IPS-18c (cell line): ENCODE data around the gene AQP11.
A peak's percentile ranks its signal among the peaks of the same experiment; 100 is the strongest.
"Not testable (repeated sequence)": the region's sequence is repeated elsewhere in the genome, so short reads cannot be mapped to it uniquely, and the experiment has no call there.

Source experiments
- H3K4me3 ChIP-seq: 2 replicates; pipeline ENCODE4 v1.7.0; 2013; ENCODE audit warnings: low read depth, mild to moderate bottlenecking, low read length, moderate library complexity; ENCODE audit not compliant: insufficient read depth
- H3K9me3 ChIP-seq: one replicate; pipeline ENCODE4 v1.6.1; 2013; ENCODE audit warnings: mild to moderate bottlenecking, low read length, moderate library complexity; ENCODE audit not compliant: control insufficient read depth, insufficient read depth

Gene AQP11

GRCh38 chr11:77580712-77581337, 8.9 kb upstream of the AQP11 start:
- Histone ChIP-seq H3K9me3 (peaks cover 19% of the 10 kb centered on the region), H3K4me3 (no peak overlapping the region)

GRCh38 chr11:77589181-77589520, 602 bp upstream of the AQP11 start:
- H3K4me3 ChIP-seq: peak overlapping the region; percentile 77
- peaks cover 2% of the 10 kb centered on the region for H3K9me3 ChIP-seq

- Histone ChIP-seq H3K9me3 (no peaks in the 10 kb centered on the region), H3K4me3 (peak overlapping the region; percentile 77)
These were observed 535 bp downstream of the AQP11 start for GRCh38 chr11:77590194-77590782.

GRCh38 chr11:77592727-77593126, 3.0 kb downstream of the AQP11 start:
- Histone ChIP-seq H3K9me3 (no peaks in the 10 kb centered on the region), H3K4me3 (no peak overlapping the region)

GRCh38 chr11:77593883-77594282, 4.1 kb downstream of the AQP11 start:
- no peaks in the 10 kb centered on the region for H3K9me3 ChIP-seq
- no peak overlapping the region for H3K4me3 ChIP-seq

- H3K9me3 ChIP-seq: no peaks in the 10 kb centered on the region
- H3K4me3 ChIP-seq: no peak overlapping the region
These were observed 6.9 kb downstream of the AQP11 start for GRCh38 chr11:77596626-77597025.

GRCh38 chr11:77598195-77598594, 8.4 kb downstream of the AQP11 start:
- Histone ChIP-seq H3K9me3 (no peaks in the 10 kb centered on the region), H3K4me3 (no peak overlapping the region)

- H3K4me3 ChIP-seq: no peak overlapping the region
These were observed 12.8 kb downstream of the AQP11 start for GRCh38 chr11:77602381-77603088.

GRCh38 chr11:77604281-77604680, 14.5 kb downstream of the AQP11 start:
- Histone ChIP-seq H3K9me3 (no peaks in the 10 kb centered on the region), H3K4me3 (no peak overlapping the region)

More at GRCh38 chr11:77602381-77603088, 12.8 kb downstream of the AQP11 start:
- H3K9me3 ChIP-seq: no peaks in the 10 kb centered on the region

- Histone ChIP-seq H3K4me3 (no peak overlapping the region), H3K9me3 (no peaks in the 10 kb centered on the region)
These were observed 19.5 kb downstream of the AQP11 start for GRCh38 chr11:77609234-77609633.

- Histone ChIP-seq H3K4me3 (no peak overlapping the region), H3K9me3 (no peaks in the 10 kb centered on the region)
These were observed 22.2 kb downstream of the AQP11 start for GRCh38 chr11:77611921-77612320.

- Histone ChIP-seq H3K9me3 (no peaks in the 10 kb centered on the region), H3K4me3 (no peak overlapping the region)
These were observed 28.1 kb downstream of the AQP11 start for GRCh38 chr11:77617892-77618291.

- H3K4me3 ChIP-seq: no peak overlapping the region
- H3K9me3 ChIP-seq: no peaks in the 10 kb centered on the region
These were observed 29.9 kb downstream of the AQP11 start for GRCh38 chr11:77619576-77620198.

GRCh38 chr11:77630157-77630710, 40.5 kb downstream of the AQP11 start:
- H3K4me3 ChIP-seq: no peak overlapping the region
- H3K9me3 ChIP-seq: no peaks in the 10 kb centered on the region

- H3K4me3 ChIP-seq, H3K9me3 ChIP-seq: not testable (repeated sequence)
These were observed 44.2 kb downstream of the AQP11 start for GRCh38 chr11:77633926-77634325.

GRCh38 chr11:77636731-77637344, 47.1 kb downstream of the AQP11 start:
- peak overlapping the region; percentile 99 for H3K4me3 ChIP-seq
- no peaks in the 10 kb centered on the region for H3K9me3 ChIP-seq

GRCh38 chr11:77637345-77638165, 47.8 kb downstream of the AQP11 start, which contains the start of gene CLNS1A:
TSS of gene CLNS1A (minus strand) at chr11:77637794. CDS start at chr11:77637714, 80 bp downstream.
- peak within 1 kb of the TSS; percentile 99 for H3K4me3 ChIP-seq
- H3K9me3 ChIP-seq: no peaks in the 10 kb centered on the region
